ENCODE data around the gene NUDCD2.

- TF ChIP-seq CTCF (IDR thresholded peaks at IDR 0.05; ENCODE audit: low read length) = no peak
- no peak for TF ChIP-seq EZH2 (IDR thresholded peaks at IDR 0.05; ENCODE audit: borderline replicate concordance, low read length)
Observed at GRCh38 chr5:163463063-163463435, 3.1 kb upstream of the NUDCD2 start.
